Measurements from ENCODE around the gene CCNJ.

GRCh38 chr10:96096958-96097357, 53.6 kb downstream of the CCNJ start:
- TF ChIP-seq ZNF512 (tag; IDR thresholded peaks at IDR 0.05) (no peak), TBP (optimal IDR thresholded peaks at IDR 0.05; ENCODE audit: low read depth, low read length) (no peak), ZNF274 (IDR thresholded peaks at IDR 0.05; ENCODE audit: borderline replicate concordance, low read depth, low read length) (no peak), SMC3 (conservative IDR thresholded peaks at IDR 0.05; ENCODE audit: insufficient read depth, low read depth, low read length) (no peak), MAX (CRISPR knock-in tag; IDR thresholded peaks at IDR 0.05) (no peak), USF1 (CRISPR knock-in tag; IDR thresholded peaks at IDR 0.05) (no peak), TEAD4 (IDR thresholded peaks at IDR 0.05; ENCODE audit: low read length) (no peak), TEAD4 (CRISPR knock-in tag; IDR thresholded peaks at IDR 0.05; ENCODE audit: borderline replicate concordance) (no peak), CBX5 (IDR thresholded peaks at IDR 0.05; ENCODE audit: borderline replicate concordance, low read depth) (no peak)

Data from K562 (cell line).